Right renal cortex interstitium (tissue), 3 donors: Measurements from ENCODE around the gene ETF1. TPM values are rescaled to one million over a fixed set of nuclear protein-coding genes. Genes with fewer than 3 reads are reported as not detected.
"Not testable (repeated sequence)": the region's sequence is repeated elsewhere in the genome, so short reads cannot be mapped to it uniquely, and the experiment has no call there.

Experiments used
- DNase-seq, 3 donors: peaks; one replicate each; pipeline ENCODE4 v3.0.0-alpha.2; 2013; ENCODE audit warnings: low read depth in 3 of 3, low spot score in 2 of 3
- polyA plus RNA-seq, 3 donors: library from polyadenylated mRNA; unstranded; fragments of 120-200 nt; gene quantifications; one replicate each; pipeline ENCODE4 v1.2.1, GENCODE V29; 2013; ENCODE audit not compliant: insufficient read length in 3 of 3

ETF1 gene
- polyA plus RNA-seq, 3 donors, result 75.5 to 82.8 (median 79.5) TPM

GRCh38 chr5:138492560-138493045 is 50.4 kb downstream of the ETF1 start:
- no peak for DNase-seq

- peak in 2 of 3 donors; percentile 45 to 74 for DNase-seq
These were observed 51.1 kb downstream of the ETF1 start for GRCh38 chr5:138491669-138492559.

GRCh38 chr5:138491284-138491648 is 51.8 kb downstream of the ETF1 start:
- DNase-seq, result no peak

- DNase-seq, result no peak
These were observed 52.3 kb downstream of the ETF1 start for GRCh38 chr5:138490648-138491283.

- DNase-seq, result no peak
These were observed 53.4 kb downstream of the ETF1 start for GRCh38 chr5:138489683-138490061.

- DNase-seq, result no peak
These were observed 54.5 kb downstream of the ETF1 start for GRCh38 chr5:138488481-138488945.

- no peak for DNase-seq
These were observed 60.4 kb downstream of the ETF1 start for GRCh38 chr5:138482638-138483037.

- no peak for DNase-seq
These were observed 66.1 kb downstream of the ETF1 start for GRCh38 chr5:138476918-138477317.

- not testable (repeated sequence) for DNase-seq
These were observed 69.9 kb downstream of the ETF1 start for GRCh38 chr5:138473151-138473550.

GRCh38 chr5:138472353-138472752 is 70.7 kb downstream of the ETF1 start:
- DNase-seq, result no peak

GRCh38 chr5:138471052-138471361 is 72.0 kb downstream of the ETF1 start:
- no peak for DNase-seq

GRCh38 chr5:138470322-138471051 is 72.5 kb downstream of the ETF1 start:
- DNase-seq, result no peak

GRCh38 chr5:138469540-138470321 is 73.3 kb downstream of the ETF1 start:
- DNase-seq, result no peak

- DNase-seq, result no peak
These were observed 74.0 kb downstream of the ETF1 start for GRCh38 chr5:138468966-138469539.

GRCh38 chr5:138468133-138468965 is 74.7 kb downstream of the ETF1 start:
- DNase-seq, result no peak

GRCh38 chr5:138467711-138468132 is 75.3 kb downstream of the ETF1 start:
- DNase-seq, result no peak

- no peak for DNase-seq
These were observed 75.9 kb downstream of the ETF1 start for GRCh38 chr5:138466900-138467710.

- DNase-seq, result no peak
These were observed 76.7 kb downstream of the ETF1 start for GRCh38 chr5:138466125-138466899.
